Upper lobe of left lung (tissue), 6 donors: Measurements from ENCODE around the gene RMRP. TPM values are rescaled to one million over a fixed set of nuclear protein-coding genes. Genes with fewer than 3 reads are reported as not detected.

Experiments used
- ATAC-seq, 2 donors: fragments of 200-7000 bp; cut with Tn5 transposase; one replicate each; pipeline ENCODE4 v1.9.1; 2022; ENCODE audit warnings: mild to moderate bottlenecking in 2 of 2, moderate library complexity in 2 of 2; ENCODE audit not compliant: low FRiP score in 2 of 2
- DNase-seq, 2 donors: peaks; one replicate each; pipeline ENCODE4 v3.0.0-alpha.2; 2019 to 2020
- H3K27ac ChIP-seq, 4 donors: fragments of 200-600 bp; sonication (generic); one replicate each; pipeline ENCODE4 v1.5.1; 2016 to 2019
- H3K27me3 ChIP-seq, 4 donors: fragments of 200-600 bp; sonication (generic); one replicate each; pipeline ENCODE4 v1.5.1; 2017 to 2019
- H3K36me3 ChIP-seq, 4 donors: fragments of 200-600 bp; sonication (generic); one replicate each; pipeline ENCODE4 v1.5.1; 2016 to 2019
- H3K4me1 ChIP-seq, 4 donors: fragments of 200-600 bp; sonication (generic); one replicate each; pipeline ENCODE4 v1.5.1; 2018 to 2019
- H3K4me3 ChIP-seq, 4 donors: fragments of 200-600 bp; sonication (generic); one replicate each; pipeline ENCODE4 v1.5.1; 2017 to 2019; ENCODE audit warnings: mild to moderate bottlenecking in 2 of 4, moderate library complexity in 1 of 4
- H3K9me3 ChIP-seq, 4 donors: fragments of 200-600 bp; sonication (generic); one replicate each; pipeline ENCODE4 v1.5.1; 2018 to 2019
- EP300 ChIP-seq, 4 donors: sonication (generic); formaldehyde crosslinking; IDR thresholded peaks; one replicate each; pipeline ENCODE4 v1.5.1; 2017; ENCODE audit warnings: antibody characterized with exemption in 4 of 4, control low read depth in 2 of 4
- POLR2A ChIP-seq, 4 donors: fragments of 450-650 bp; IDR thresholded peaks; one replicate each; pipeline ENCODE4 v1.5.1; 2016 to 2017; ENCODE audit warnings: antibody characterized with exemption in 4 of 4, mild to moderate bottlenecking in 2 of 4
- POLR2AphosphoS5 ChIP-seq, 2 donors: sonication (generic); formaldehyde crosslinking; IDR thresholded peaks; one replicate each; pipeline ENCODE4 v1.5.1; 2017; ENCODE audit warnings: antibody characterized with exemption in 2 of 2
- WGBS, 2 donors: methylation state at CpG; one replicate each; pipeline ENCODE4 v1.1.5; 2017 to 2018; 5-methylcytosine and 5-hydroxymethylcytosine counted together
- total RNA-seq, 6 donors: library from RNA; depleted of rRNA in 4 of 6; stranded (reverse); fragments of >200 nt in 4 of 6; gene quantifications; one replicate each; pipeline versions ENCODE4 v1.1.0 to v1.2.1, GENCODE V29; 2016 to 2021
- TF ChIP-seq, protein P1 (sequence below), 6 experiments: fragments of 450-650 bp in 4 of 6; fragments of 200-600 bp in 2 of 6; sonication (generic) in 2 of 6; IDR thresholded peaks; one replicate each; pipeline ENCODE4 v1.5.1; 2016 to 2019; ENCODE audit warnings: antibody characterized with exemption in 6 of 6
- donor health status: DM: no; HTN: no; CAD: no; lungs with moderate emphysema.
- donor health status: DM: no; HTN: yes; CAD: no; lungs with severe emphysema.

Gene RMRP
- total RNA-seq, 6 donors from 2014 or later: 886 to 22,003 (median 3,451) TPM

DNA sequence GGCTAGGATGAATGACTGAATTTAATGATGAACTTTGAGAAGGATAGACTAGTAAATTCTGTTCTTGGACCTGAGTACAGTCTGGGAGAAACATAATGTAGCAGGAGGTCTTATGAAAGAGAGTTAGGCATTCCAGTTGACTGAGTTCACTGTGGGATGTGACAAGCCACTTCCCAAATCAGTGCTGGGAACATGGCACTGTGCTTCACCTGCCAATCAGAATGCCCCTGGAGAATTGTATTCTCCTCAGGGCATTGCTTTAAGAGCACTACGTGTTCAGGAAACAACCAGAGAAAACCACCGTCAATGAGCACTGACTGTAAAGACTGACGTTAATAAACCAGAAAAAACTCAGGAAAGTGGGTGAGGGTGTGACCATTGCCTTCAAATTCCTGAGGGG lies 1.5 kb upstream of the RMRP start:
- H3K36me3 ChIP-seq: peaks cover 0 to 26% (median 12%) of the 10 kb centered on the region in 4 donors
- peaks cover 16 to 48% (median 30%) of the 10 kb centered on the region in 4 donors for H3K4me1 ChIP-seq
- DNase-seq: no peak
- no peaks in the 10 kb centered on the region for H3K27me3 ChIP-seq
- H3K9me3 ChIP-seq: no peaks in the 10 kb centered on the region
- H3K27ac ChIP-seq: peak overlapping the region; percentile 97 to 99 (median 98)
- TF ChIP-seq POLR2AphosphoS5 (IDR thresholded peaks at IDR 0.05) (peak in 1 of 2 donors; percentile 15), POLR2A (IDR thresholded peaks at IDR 0.05) (no peak)
- 54 to 72% methylated on average over 3 of the region's 3 CpGs for WGBS, 2 donors
- ATAC-seq: no peak
- H3K4me3 ChIP-seq: peak overlapping the region in 3 of 4 donors; percentile 68 to 90 (median 86)

DNA sequence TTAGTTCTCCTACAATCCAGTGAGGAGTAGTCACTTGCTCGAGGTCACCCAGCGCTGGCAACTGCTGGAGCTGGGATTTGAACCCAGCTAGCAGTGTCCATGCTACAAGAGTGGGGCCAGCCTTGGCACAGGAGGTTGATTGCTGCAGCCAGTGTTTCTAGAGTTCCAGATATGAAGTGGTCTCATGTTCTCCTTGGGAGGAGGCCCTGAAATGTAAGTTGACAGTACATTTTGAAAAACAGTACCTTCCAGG lies 1.1 kb upstream of the RMRP start:
- Histone ChIP-seq H3K27ac (peak overlapping the region; percentile 97 to 99 (median 98)), H3K36me3 (peaks cover 0 to 26% (median 12%) of the 10 kb centered on the region in 4 donors), H3K9me3 (no peaks in the 10 kb centered on the region), H3K4me3 (peak overlapping the region; percentile 68 to 97 (median 88)), H3K27me3 (no peaks in the 10 kb centered on the region), H3K4me1 (peaks cover 16 to 47% (median 29%) of the 10 kb centered on the region in 4 donors)
- DNase-seq (no peak), ATAC-seq (peak in 1 of 2 donors; percentile 1)
- TF ChIP-seq EP300 (IDR thresholded peaks at IDR 0.05) (no peak), POLR2A (IDR thresholded peaks at IDR 0.05) (no peak), POLR2AphosphoS5 (IDR thresholded peaks at IDR 0.05) (no peak)
- TF ChIP-seq, protein P1, sequence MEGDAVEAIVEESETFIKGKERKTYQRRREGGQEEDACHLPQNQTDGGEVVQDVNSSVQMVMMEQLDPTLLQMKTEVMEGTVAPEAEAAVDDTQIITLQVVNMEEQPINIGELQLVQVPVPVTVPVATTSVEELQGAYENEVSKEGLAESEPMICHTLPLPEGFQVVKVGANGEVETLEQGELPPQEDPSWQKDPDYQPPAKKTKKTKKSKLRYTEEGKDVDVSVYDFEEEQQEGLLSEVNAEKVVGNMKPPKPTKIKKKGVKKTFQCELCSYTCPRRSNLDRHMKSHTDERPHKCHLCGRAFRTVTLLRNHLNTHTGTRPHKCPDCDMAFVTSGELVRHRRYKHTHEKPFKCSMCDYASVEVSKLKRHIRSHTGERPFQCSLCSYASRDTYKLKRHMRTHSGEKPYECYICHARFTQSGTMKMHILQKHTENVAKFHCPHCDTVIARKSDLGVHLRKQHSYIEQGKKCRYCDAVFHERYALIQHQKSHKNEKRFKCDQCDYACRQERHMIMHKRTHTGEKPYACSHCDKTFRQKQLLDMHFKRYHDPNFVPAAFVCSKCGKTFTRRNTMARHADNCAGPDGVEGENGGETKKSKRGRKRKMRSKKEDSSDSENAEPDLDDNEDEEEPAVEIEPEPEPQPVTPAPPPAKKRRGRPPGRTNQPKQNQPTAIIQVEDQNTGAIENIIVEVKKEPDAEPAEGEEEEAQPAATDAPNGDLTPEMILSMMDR (IDR thresholded peaks at IDR 0.05): no peak
- 0 to 4% methylated on average over 2 of the region's 2 CpGs for whole genome bisulfite sequencing, 2 donors

DNA sequence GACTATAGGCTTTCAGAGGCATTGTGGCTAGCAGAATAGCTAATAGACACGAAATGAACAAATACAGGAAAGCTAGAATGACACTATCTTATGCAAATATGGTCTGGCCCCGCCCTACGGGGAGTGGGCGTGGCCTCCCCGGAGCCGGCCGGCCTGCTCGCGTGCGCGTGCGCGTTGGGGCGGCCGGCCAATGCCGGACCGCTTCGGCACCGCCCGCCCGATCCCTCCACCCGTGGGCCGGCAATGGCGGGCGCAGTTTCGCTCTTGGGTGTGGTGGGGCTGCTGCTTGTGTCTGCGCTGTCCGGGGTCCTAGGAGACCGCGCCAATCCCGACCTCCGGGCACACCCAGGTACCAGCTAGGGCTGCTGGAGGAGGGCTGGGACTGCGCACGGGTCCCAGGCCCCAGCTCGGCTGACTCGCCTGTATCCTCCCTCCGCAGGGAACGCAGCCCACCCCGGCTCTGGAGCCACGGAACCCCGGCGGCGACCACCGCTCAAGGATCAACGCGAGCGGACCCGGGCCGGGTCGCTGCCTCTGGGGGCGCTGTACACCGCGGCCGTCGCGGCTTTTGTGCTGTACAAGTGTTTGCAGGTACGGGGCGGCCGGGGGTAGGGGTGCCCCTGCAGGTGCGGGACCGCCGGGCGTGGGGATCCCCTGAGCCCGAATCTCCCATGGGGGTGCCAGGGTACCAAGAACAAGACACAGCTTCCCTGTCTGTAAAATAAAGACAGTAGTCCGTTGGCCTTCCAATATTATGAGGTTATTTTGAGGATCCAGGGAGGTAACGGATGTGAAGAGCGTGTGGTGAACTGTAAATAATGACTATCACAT lies 533 bp upstream of the RMRP start, which contains the start of gene CCDC107:
CCDC107 (plus strand) TSS at position 156 of the 831 bp plus-strand sequence; CDS start at position 244, 88 bp downstream.
- Histone ChIP-seq H3K36me3 (peaks cover 0 to 26% (median 12%) of the 10 kb centered on the region in 4 donors), H3K9me3 (no peaks in the 10 kb centered on the region), H3K4me1 (peaks cover 16 to 48% (median 29%) of the 10 kb centered on the region in 4 donors), H3K4me3 (peak within 1 kb of the TSS; percentile 68 to 97 (median 88)), H3K27ac (peak within 1 kb of the TSS; percentile 97 to 99 (median 98)), H3K27me3 (no peaks in the 10 kb centered on the region)
- WGBS, 2 donors: 0 to 1% methylated on average over 19 to 61 of the region's 67 CpGs
- TF ChIP-seq EP300 (IDR thresholded peaks at IDR 0.05): peak in 1 of 4 donors; percentile 1
- peak; percentile 84 to 88 for TF ChIP-seq POLR2AphosphoS5 (IDR thresholded peaks at IDR 0.05)
- TF ChIP-seq POLR2A (IDR thresholded peaks at IDR 0.05): peak in 3 of 4 donors; percentile 88 to 97 (median 94)
- TF ChIP-seq, protein P1 (IDR thresholded peaks at IDR 0.05): peak; percentile 46 to 86 (median 73)
- DNase-seq: peak; percentile 84 to 97
- ATAC-seq: peak; percentile 95

DNA sequence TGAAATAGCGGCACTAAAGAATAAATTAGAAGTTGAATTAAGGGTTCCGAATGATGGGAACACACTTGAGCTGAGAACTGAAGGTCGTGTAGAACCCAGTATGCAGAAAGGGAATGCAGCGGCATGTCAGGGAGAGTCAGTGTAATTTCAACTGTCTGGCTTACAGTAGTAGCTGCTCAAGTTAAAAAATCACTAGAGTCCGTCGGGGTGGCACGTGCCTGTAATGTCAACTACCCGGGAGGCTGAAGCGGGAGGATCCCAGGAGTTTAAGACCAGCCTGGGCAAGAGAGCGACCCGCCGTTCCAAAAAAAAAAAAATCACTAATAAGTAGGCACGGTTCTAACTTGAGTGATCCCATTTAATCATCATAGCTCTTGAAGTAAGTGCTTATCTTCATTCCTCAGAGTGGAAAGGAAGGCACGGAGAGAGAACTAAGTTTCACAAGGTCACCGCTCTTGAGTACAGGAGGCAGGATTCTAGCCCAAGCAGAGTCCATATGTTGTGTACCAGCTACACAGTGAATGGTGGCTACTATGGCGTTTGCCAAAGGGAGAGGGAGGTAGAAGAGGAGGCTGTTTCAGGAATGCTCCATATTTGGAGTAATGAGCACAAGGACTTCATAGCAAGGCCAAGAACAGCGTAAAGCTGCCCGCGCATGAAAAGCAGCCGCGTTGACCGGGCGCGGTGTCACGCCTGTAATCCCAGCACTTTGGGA lies 831 bp downstream of the RMRP start:
- H3K9me3 ChIP-seq: no peaks in the 10 kb centered on the region
- ATAC-seq: peak; percentile 32 to 42
- H3K4me3 ChIP-seq: peak overlapping the region in 3 of 4 donors; percentile 68 to 90 (median 86)
- peaks cover 22 to 54% (median 35%) of the 10 kb centered on the region in 4 donors for H3K4me1 ChIP-seq
- H3K36me3 ChIP-seq: peaks cover 0 to 22% (median 12%) of the 10 kb centered on the region in 4 donors
- peak in 1 of 2 donors; percentile 36 for DNase-seq
- WGBS, 2 donors: 30 to 36% methylated on average over 24 to 25 of the region's 25 CpGs
- H3K27ac ChIP-seq: peak overlapping the region; percentile 97 to 99 (median 98)
- H3K27me3 ChIP-seq: no peaks in the 10 kb centered on the region
- TF ChIP-seq, protein P1 (IDR thresholded peaks at IDR 0.05): no peak
- TF ChIP-seq POLR2AphosphoS5 (IDR thresholded peaks at IDR 0.05): peak in 1 of 2 donors; percentile 6

DNA sequence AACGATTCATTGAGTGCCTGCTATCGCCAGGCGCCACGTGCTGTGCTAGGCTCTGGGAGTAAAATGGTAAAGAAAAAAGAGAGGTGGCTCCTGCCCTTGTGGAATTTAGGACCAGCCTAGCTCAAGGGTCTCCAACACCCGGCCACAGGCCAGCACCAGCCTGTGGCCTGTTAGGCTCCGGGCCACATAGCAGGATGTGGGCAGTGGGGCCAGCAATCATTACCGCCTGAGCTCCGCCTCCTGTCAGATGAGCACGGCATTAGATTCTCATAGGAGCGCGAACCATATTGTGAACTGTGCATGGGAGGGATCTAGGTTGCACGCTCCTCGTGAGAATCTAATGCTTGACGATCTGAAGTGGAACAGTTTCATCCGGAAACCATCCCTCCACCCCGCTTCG lies 1.5 kb downstream of the RMRP start:
- Histone ChIP-seq H3K9me3 (no peaks in the 10 kb centered on the region), H3K36me3 (peaks cover 0 to 16% (median 12%) of the 10 kb centered on the region in 4 donors), H3K4me3 (no peak overlapping the region), H3K27me3 (no peaks in the 10 kb centered on the region), H3K27ac (peak overlapping the region in 3 of 4 donors; percentile 97 to 98 (median 97)), H3K4me1 (peaks cover 22 to 50% (median 30%) of the 10 kb centered on the region in 4 donors)
- TF ChIP-seq POLR2AphosphoS5 (IDR thresholded peaks at IDR 0.05) (no peak), EP300 (IDR thresholded peaks at IDR 0.05) (no peak), POLR2A (IDR thresholded peaks at IDR 0.05) (no peak)
- TF ChIP-seq, protein P1 (IDR thresholded peaks at IDR 0.05): no peak
- DNase-seq: no peak
- 75% methylated on average over 17 of the region's 17 CpGs for WGBS, 2 donors
- no peak for ATAC-seq
